Upper lobe of left lung (tissue), 4 donors: ENCODE data around the gene ANKS1B.

Experiments
- CTCF ChIP-seq, 6 experiments: fragments of 450-650 bp in 4 of 6; fragments of 200-600 bp in 2 of 6; sonication (generic) in 2 of 6; IDR thresholded peaks; one replicate each; pipeline ENCODE4 v1.5.1; 2016 to 2019; ENCODE audit warnings: antibody characterized with exemption in 6 of 6
- POLR2AphosphoS5 ChIP-seq, 2 donors: sonication (generic); formaldehyde crosslinking; IDR thresholded peaks; one replicate each; pipeline ENCODE4 v1.5.1; 2017; ENCODE audit warnings: antibody characterized with exemption in 2 of 2

- TF ChIP-seq CTCF (IDR thresholded peaks at IDR 0.05), result no peak
- TF ChIP-seq POLR2AphosphoS5 (IDR thresholded peaks at IDR 0.05), result no peak
Observed at GRCh38 chr12:100017056-100017455, 32.3 kb upstream of the ANKS1B start.
